Keratinocyte (primary cell): Measurements from ENCODE around the gene CHAF1A. TPM values are rescaled to one million over a fixed set of nuclear protein-coding genes. Genes with fewer than 3 reads are reported as not detected.

Experiments
- DNase-seq: peaks from one replicate; pipeline ENCODE4 v3.0.0-alpha.2; 2011; ENCODE audit warnings: low read depth, missing footprints, low spot score
- FAIRE-seq: peaks from 2 replicates; lab custom pipeline; 2011; peaks lifted over from hg19 to GRCh38; lab: Jason Lieb, UNC
- H2AFZ ChIP-seq: 2 replicates; pipeline ENCODE4 v1.6.0; 2012; ENCODE audit warnings: low read length, control low read depth, inconsistent platforms; ENCODE audit not compliant: control insufficient read depth
- H3K27ac ChIP-seq: 2 replicates; pipeline ENCODE4 v1.5.1; 2011; ENCODE audit warnings: low read length; ENCODE audit not compliant: control insufficient read depth, insufficient read depth
- H3K27me3 ChIP-seq: 3 replicates; pipeline ENCODE4 v1.6.0; 2011; ENCODE audit warnings: low read length; ENCODE audit not compliant: control insufficient read depth, insufficient read depth; ENCODE audit errors: extremely low read depth
- H3K36me3 ChIP-seq, 2 experiments: 2 replicates in 1 of 2; 3 replicates in 1 of 2; pipeline ENCODE4 v1.5.1; 2011; ENCODE audit warnings: low read length in 2 of 2, mild to moderate bottlenecking in 1 of 2; ENCODE audit not compliant: control insufficient read depth in 2 of 2, insufficient read depth in 2 of 2; ENCODE audit errors: extremely low read depth in 1 of 2
- H3K4me1 ChIP-seq: 3 replicates; pipeline ENCODE4 v1.5.1; 2011; ENCODE audit warnings: low read length; ENCODE audit not compliant: control insufficient read depth, insufficient read depth; ENCODE audit errors: extremely low read depth
- H3K4me2 ChIP-seq: 3 replicates; pipeline ENCODE4 v1.6.0; 2011; ENCODE audit warnings: low read depth, low read length; ENCODE audit not compliant: control insufficient read depth, insufficient read depth; ENCODE audit errors: extremely low read depth
- H3K4me3 ChIP-seq, 3 experiments: fragments of 200-600 bp in 1 of 3; sonication (generic) in 1 of 3; 2 replicates in 2 of 3; 3 replicates in 1 of 3; pipeline ENCODE4 v1.5.1; 2011 to 2016; ENCODE audit warnings: low read length in 3 of 3, mild to moderate bottlenecking in 3 of 3, control low read depth in 2 of 3, inconsistent platforms in 1 of 3, low read depth in 1 of 3, mixed read lengths in 1 of 3, mixed run types in 1 of 3, moderate library complexity in 1 of 3; ENCODE audit not compliant: control insufficient read depth in 2 of 3, insufficient read depth in 2 of 3; ENCODE audit errors: extremely low read depth in 1 of 3
- H3K79me2 ChIP-seq: 2 replicates; pipeline ENCODE4 v1.6.0; 2012; ENCODE audit warnings: low read length; ENCODE audit not compliant: control insufficient read depth, insufficient read depth
- H3K9ac ChIP-seq: 3 replicates; pipeline ENCODE4 v1.6.0; 2011; ENCODE audit warnings: low read length; ENCODE audit not compliant: control insufficient read depth, insufficient read depth; ENCODE audit errors: extremely low read depth
- H3K9me1 ChIP-seq: 3 replicates; pipeline ENCODE4 v1.6.0; 2011; ENCODE audit warnings: low read length; ENCODE audit not compliant: control insufficient read depth, insufficient read depth; ENCODE audit errors: extremely low read depth
- H3K9me3 ChIP-seq: 2 replicates; pipeline ENCODE4 v1.5.1; 2012; ENCODE audit warnings: low read depth, low read length; ENCODE audit not compliant: control insufficient read depth
- H4K20me1 ChIP-seq: 3 replicates; pipeline ENCODE4 v1.6.0; 2011; ENCODE audit warnings: low read length; ENCODE audit not compliant: control insufficient read depth, insufficient read depth; ENCODE audit errors: extremely low read depth
- EZH2 ChIP-seq: IDR thresholded peaks from one replicate; pipeline ENCODE4 v1.6.1; 2012; ENCODE audit warnings: inconsistent platforms, mild to moderate bottlenecking, low read length, moderate library complexity
- dilution Hi-C: fragments of 300-500 bp; cut with MboI; formaldehyde crosslinking; loops from one replicate; pipeline ENCODE4 v1.7.0; 2020; ENCODE audit warnings: low sequenced_read_pairs; ENCODE audit not compliant: extremely low pct_ligation_motif_present
- polyA plus RNA-seq, 5 experiments: library from polyadenylated mRNA; depleted of rRNA in 3 of 5; stranded (reverse) in 3 of 5; stranded (forward) in 1 of 5; unstranded in 1 of 5; fragments of >200 nt; gene quantifications; 1 replicate in 1 of 5; 2 replicates in 3 of 5; 3 replicates in 1 of 5; pipeline versions ENCODE4 v1.2.1 to v1.2.3, GENCODE V29; 2011 to 2012; ENCODE audit warnings: missing spikeins in 2 of 5, low read depth in 1 of 5, low replicate concordance in 1 of 5
- TF ChIP-seq, protein P1 (sequence below), 3 experiments: IDR thresholded peaks in 1 of 3; conservative IDR thresholded peaks in 1 of 3; optimal IDR thresholded peaks in 1 of 3; 2 replicates in 2 of 3; 3 replicates in 1 of 3; pipeline versions ENCODE3 to v1.5.1; 2011; ENCODE audit warnings: low read length in 3 of 3, mild to moderate bottlenecking in 3 of 3, moderate library complexity in 2 of 3, control low read depth in 1 of 3, inconsistent platforms in 1 of 3; ENCODE audit not compliant: insufficient read depth in 2 of 3; ENCODE audit errors: extremely low read depth in 1 of 3

Gene CHAF1A
- polyA plus RNA-seq, 1 donor (not counting 4 experiments of a cell fraction or from before 2014, with no cell fraction given): 10.6 TPM

DNA sequence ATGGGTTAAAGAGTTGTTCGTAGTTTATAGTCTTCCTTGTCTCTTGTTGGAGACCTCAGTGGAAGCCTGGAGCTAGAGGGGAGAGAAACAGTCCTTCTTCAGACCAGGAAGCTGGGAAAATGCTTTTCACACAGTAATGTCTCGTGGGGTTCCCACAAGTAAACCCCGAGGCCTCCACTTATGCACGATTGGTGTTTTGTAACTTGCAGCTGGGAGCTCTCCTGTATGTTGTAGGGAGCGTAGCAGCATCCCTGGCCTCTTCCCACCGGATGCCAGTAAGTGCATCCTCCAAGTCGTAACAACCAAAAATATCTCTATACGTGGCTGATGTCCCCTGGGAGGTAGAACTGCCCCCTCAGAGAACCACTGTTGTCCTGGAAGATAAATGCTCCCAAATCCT lies 3.5 kb downstream of the CHAF1A start:
- FAIRE-seq: no peak
- Histone ChIP-seq H3K79me2 (peaks cover 42% of the 10 kb centered on the region), H3K9ac (no peak overlapping the region), H3K9me3 (no peaks in the 10 kb centered on the region), H3K27ac (no peak overlapping the region), H3K36me3 (peaks cover 2 to 9% of the 10 kb centered on the region in 2 experiments), H3K4me1 (peaks cover 11% of the 10 kb centered on the region), H3K4me3 (no peak overlapping the region), H2AFZ (no peak overlapping the region), H3K9me1 (no peaks in the 10 kb centered on the region), H4K20me1 (no peaks in the 10 kb centered on the region), H3K4me2 (no peak overlapping the region), H3K27me3 (no peaks in the 10 kb centered on the region)
- no peak for DNase-seq
- TF ChIP-seq, protein P1, sequence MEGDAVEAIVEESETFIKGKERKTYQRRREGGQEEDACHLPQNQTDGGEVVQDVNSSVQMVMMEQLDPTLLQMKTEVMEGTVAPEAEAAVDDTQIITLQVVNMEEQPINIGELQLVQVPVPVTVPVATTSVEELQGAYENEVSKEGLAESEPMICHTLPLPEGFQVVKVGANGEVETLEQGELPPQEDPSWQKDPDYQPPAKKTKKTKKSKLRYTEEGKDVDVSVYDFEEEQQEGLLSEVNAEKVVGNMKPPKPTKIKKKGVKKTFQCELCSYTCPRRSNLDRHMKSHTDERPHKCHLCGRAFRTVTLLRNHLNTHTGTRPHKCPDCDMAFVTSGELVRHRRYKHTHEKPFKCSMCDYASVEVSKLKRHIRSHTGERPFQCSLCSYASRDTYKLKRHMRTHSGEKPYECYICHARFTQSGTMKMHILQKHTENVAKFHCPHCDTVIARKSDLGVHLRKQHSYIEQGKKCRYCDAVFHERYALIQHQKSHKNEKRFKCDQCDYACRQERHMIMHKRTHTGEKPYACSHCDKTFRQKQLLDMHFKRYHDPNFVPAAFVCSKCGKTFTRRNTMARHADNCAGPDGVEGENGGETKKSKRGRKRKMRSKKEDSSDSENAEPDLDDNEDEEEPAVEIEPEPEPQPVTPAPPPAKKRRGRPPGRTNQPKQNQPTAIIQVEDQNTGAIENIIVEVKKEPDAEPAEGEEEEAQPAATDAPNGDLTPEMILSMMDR (optimal IDR thresholded peaks at IDR 0.05 in 1 of 3, IDR thresholded peaks at IDR 0.05 in 1 of 3, conservative IDR thresholded peaks at IDR 0.05 in 1 of 3; ENCODE audit: extremely low read depth in 1 of 3, insufficient read depth in 2 of 3, low read length in 3 of 3): no peak
- no peak for TF ChIP-seq EZH2
- dilution Hi-C loops: no loop called here

DNA sequence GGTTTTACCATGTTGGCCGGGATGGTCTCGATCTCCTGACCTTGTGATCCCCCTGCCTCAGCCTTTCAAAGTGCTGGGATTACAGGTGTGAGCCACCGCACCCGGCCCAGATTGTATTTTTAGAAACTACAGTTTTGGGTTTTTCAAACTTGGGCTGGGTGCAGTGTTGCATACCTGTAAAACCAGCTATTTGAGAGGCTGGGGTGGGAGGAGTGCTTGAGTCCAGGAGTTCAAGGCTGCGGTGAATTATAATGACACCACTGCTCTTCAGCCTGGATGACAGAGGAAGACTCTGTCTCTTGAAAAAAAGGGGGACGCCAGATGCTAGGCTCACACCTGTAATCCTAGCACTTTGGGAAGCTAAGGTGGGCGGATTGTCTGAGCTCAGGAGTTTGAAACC lies 4.2 kb downstream of the CHAF1A start:
- H3K27me3 ChIP-seq: no peaks in the 10 kb centered on the region
- H3K9me3 ChIP-seq: no peaks in the 10 kb centered on the region
- TF ChIP-seq, protein P1 (optimal IDR thresholded peaks at IDR 0.05 in 1 of 3, IDR thresholded peaks at IDR 0.05 in 1 of 3, conservative IDR thresholded peaks at IDR 0.05 in 1 of 3; ENCODE audit: extremely low read depth in 1 of 3, insufficient read depth in 2 of 3, low read length in 3 of 3): no peak
- TF ChIP-seq EZH2: no peak
- peaks cover 42% of the 10 kb centered on the region for H3K79me2 ChIP-seq
- FAIRE-seq (no peak), DNase-seq (no peak)
- dilution Hi-C loops: no loop called here
- H4K20me1 ChIP-seq: no peaks in the 10 kb centered on the region
- no peak overlapping the region for H3K27ac ChIP-seq
- H3K4me1 ChIP-seq: peaks cover 10% of the 10 kb centered on the region
- peaks cover 2 to 9% of the 10 kb centered on the region in 2 experiments for H3K36me3 ChIP-seq
- no peak overlapping the region for H3K9ac ChIP-seq
- H3K4me3 ChIP-seq: no peak overlapping the region
- no peak overlapping the region for H3K4me2 ChIP-seq
- no peak overlapping the region for H2AFZ ChIP-seq
- H3K9me1 ChIP-seq: no peaks in the 10 kb centered on the region
